Measurements from ENCODE around the gene HOXB5. TPM values are rescaled to one million over a fixed set of nuclear protein-coding genes. Genes with fewer than 3 reads are reported as not detected.

The HOXB5 gene
- total RNA-seq: 10 to 100 TPM; 11.0 to 22.7 TPM

- intact Hi-C loops (cut with DNase I): no loop called here
- H3K4me1 ChIP-seq: no peaks in the 10 kb centered on the region
- H3K9me3 ChIP-seq: no peaks in the 10 kb centered on the region
- peaks cover 8% of the 10 kb centered on the region for H3K36me3 ChIP-seq
- TF ChIP-seq, protein P1, sequence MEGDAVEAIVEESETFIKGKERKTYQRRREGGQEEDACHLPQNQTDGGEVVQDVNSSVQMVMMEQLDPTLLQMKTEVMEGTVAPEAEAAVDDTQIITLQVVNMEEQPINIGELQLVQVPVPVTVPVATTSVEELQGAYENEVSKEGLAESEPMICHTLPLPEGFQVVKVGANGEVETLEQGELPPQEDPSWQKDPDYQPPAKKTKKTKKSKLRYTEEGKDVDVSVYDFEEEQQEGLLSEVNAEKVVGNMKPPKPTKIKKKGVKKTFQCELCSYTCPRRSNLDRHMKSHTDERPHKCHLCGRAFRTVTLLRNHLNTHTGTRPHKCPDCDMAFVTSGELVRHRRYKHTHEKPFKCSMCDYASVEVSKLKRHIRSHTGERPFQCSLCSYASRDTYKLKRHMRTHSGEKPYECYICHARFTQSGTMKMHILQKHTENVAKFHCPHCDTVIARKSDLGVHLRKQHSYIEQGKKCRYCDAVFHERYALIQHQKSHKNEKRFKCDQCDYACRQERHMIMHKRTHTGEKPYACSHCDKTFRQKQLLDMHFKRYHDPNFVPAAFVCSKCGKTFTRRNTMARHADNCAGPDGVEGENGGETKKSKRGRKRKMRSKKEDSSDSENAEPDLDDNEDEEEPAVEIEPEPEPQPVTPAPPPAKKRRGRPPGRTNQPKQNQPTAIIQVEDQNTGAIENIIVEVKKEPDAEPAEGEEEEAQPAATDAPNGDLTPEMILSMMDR (IDR thresholded peaks at IDR 0.05): no peak
- no peak for DNase-seq
- H3K4me3 ChIP-seq: peak within 1 kb of the TSS; percentile 27
- no peaks in the 10 kb centered on the region for H3K27me3 ChIP-seq
- peak within 1 kb of the TSS; percentile 58 to 80 for H3K9ac ChIP-seq (ENCODE audit: low read depth in 2 of 2, low read length in 2 of 2)
- peak within 1 kb of the TSS; percentile 63 for H3K27ac ChIP-seq
Observed at GRCh38 chr17:48593126-48593829, at the start of gene HOXB5. Gene HOXB5 (minus strand): TSS chr17:48593779. CDS start chr17:48593682, 97 bp downstream.

DNA sequence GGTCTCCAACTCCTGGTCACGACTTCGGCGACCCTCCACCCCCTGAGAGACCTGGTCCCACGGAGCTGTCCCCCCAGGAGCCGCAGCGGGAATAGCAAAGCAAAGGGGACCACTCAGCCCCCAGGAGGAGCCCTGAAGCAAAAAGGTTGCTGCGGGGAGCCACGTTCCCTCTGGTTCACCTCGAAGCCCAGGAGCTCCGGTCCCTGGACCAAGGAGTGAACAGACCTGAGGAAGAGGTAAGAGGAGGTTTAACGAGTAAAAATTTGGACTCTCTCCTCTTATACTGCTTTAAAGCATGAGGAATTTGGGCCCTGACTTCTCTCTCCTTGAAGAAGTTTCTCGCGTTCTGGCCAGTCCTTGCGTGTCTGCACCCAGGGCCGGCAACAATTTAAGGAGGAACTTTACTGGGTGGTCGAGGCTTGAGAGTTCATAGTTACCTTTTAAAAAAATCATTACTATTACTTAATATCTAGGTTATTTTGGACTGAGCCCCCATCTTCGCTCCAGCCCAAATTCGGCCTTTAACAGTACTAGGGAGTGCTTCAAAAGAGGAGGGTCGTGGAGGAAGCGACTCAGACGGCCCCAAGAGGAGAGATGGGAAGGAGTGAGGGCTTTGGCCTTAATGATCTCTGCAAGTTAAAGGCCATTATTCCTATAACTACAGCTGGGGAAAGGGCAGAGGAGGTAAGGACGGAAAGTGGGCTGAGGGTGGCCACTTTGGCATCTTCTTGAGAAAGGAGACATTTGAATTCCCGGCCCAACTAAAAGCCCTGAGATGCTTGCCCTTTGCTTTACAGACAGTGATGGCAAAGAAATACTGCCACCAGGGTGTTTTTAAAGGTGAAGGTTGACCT, 49.5 kb upstream of the HOXB5 start:
- peak; percentile 27 for DNase-seq
- H3K4me3 ChIP-seq: peak overlapping the region; percentile 50
- TF ChIP-seq, protein P1 (IDR thresholded peaks at IDR 0.05): no peak
- no peaks in the 10 kb centered on the region for H3K4me1 ChIP-seq
- peak overlapping the region; percentile 85 for H3K27ac ChIP-seq
- peaks cover 7% of the 10 kb centered on the region for H3K27me3 ChIP-seq
- no peaks in the 10 kb centered on the region for H3K36me3 ChIP-seq
- H3K9me3 ChIP-seq: no peaks in the 10 kb centered on the region
- intact Hi-C loops (cut with DNase I): loop anchor here (5.0 kb wide), 1 partner anchor 79 kb away; the partner anchor contains the start of genes PRAC1 and PRAC2
- peak overlapping the region; percentile 67 to 93 for H3K9ac ChIP-seq (ENCODE audit: low read depth in 2 of 2, low read length in 2 of 2)

- Histone ChIP-seq H3K27ac (peak overlapping the region; percentile 85), H3K9me3 (no peaks in the 10 kb centered on the region), H3K36me3 (no peaks in the 10 kb centered on the region), H3K4me1 (no peaks in the 10 kb centered on the region), H3K27me3 (peaks cover 7% of the 10 kb centered on the region), H3K9ac (ENCODE audit: low read depth in 2 of 2, low read length in 2 of 2) (peak overlapping the region; percentile 67 to 93), H3K4me3 (peak overlapping the region; percentile 50)
- TF ChIP-seq, protein P1 (IDR thresholded peaks at IDR 0.05): no peak
- DNase-seq: peak; percentile 76
- intact Hi-C loops (cut with DNase I): loop anchor here (5.0 kb wide), 1 partner anchor 80 kb away; the partner anchor contains the start of genes PRAC1 and PRAC2
Observed at GRCh38 chr17:48642059-48642842, 48.7 kb upstream of the HOXB5 start.

DNA sequence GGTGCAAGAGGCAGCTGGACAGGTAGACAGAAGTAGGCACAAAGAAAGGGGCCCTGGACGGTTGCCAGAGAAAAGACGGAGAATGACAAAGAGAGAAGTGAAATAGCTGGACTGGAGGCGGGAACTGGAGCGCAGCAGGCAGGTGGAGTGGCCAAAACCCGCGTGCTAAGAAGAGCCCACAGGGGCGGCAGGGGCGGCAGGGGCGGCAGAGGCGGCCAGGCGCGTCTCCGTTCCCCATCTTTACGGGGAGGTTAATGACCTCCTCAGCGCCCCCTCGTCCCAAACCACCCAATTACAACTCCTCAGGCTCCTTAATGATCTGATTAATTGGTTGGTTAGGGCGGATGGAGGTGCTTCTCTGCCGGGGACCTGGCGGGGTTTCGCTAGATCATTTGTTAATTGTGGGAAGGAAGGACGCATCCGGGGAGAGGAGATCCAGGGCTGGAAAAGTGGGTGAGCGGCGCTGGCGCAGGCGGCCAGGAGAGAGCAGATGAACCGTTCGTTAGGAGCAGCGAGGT, 48.0 kb upstream of the HOXB5 start:
- intact Hi-C loops (cut with DNase I): loop anchor here (5.0 kb wide), 1 partner anchor 81 kb away; the partner anchor contains the start of genes PRAC1 and PRAC2
- no peaks in the 10 kb centered on the region for H3K36me3 ChIP-seq
- TF ChIP-seq, protein P1 (IDR thresholded peaks at IDR 0.05): no peak
- no peaks in the 10 kb centered on the region for H3K9me3 ChIP-seq
- H3K4me3 ChIP-seq: peak overlapping the region; percentile 50
- peak overlapping the region; percentile 67 to 93 for H3K9ac ChIP-seq (ENCODE audit: low read depth in 2 of 2, low read length in 2 of 2)
- peak; percentile 40 for DNase-seq
- H3K27me3 ChIP-seq: peaks cover 7% of the 10 kb centered on the region
- peak overlapping the region; percentile 85 for H3K27ac ChIP-seq
- H3K4me1 ChIP-seq: no peaks in the 10 kb centered on the region

Data from colonic mucosa (tissue), 4 donors.